ENCODE measurements around the gene HDAC7. TPM values are rescaled to one million over a fixed set of nuclear protein-coding genes. Genes with fewer than 3 reads are reported as not detected.

The HDAC7 gene
- total RNA-seq = 48.6 and 55.8 TPM in 2 replicates

DNA sequence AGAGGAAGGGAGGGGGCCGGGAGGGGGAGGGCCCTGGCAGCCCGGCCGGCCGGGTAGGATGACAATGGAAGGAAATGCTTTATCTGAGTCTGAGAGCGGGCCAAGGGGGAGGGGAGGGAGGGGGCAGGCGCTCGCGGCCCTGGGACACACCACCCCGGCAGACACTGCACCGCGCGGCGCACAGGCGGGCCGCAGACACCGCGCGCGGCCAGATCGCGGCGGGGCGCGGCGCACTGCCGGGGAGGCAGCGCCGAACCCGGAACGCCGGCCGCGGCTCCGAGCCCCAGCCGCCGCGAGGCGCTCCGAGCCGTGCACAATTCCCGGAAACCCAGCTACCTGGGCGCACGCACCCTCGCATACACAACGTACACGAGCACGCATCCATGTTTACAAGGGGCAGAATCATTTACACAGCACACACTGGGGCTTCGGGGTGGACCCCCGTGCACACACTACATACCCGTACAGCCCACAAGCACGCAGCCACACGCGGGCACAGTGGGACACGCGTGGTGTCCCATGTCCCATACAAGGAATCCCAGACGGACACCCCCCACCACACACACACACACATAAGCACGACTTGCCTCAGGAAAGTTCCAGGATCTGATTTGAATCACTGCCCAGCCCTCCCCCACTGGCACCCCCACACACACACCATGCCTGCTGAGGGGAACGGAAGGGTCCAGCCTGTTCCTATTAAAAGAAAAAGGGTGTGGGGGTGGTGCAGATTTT lies at the start of gene HDAC7:
HDAC7 (minus strand) TSS at position 8 of the 735 bp plus-strand sequence. CDS start 118 bp downstream, outside the sequence.

DNA sequence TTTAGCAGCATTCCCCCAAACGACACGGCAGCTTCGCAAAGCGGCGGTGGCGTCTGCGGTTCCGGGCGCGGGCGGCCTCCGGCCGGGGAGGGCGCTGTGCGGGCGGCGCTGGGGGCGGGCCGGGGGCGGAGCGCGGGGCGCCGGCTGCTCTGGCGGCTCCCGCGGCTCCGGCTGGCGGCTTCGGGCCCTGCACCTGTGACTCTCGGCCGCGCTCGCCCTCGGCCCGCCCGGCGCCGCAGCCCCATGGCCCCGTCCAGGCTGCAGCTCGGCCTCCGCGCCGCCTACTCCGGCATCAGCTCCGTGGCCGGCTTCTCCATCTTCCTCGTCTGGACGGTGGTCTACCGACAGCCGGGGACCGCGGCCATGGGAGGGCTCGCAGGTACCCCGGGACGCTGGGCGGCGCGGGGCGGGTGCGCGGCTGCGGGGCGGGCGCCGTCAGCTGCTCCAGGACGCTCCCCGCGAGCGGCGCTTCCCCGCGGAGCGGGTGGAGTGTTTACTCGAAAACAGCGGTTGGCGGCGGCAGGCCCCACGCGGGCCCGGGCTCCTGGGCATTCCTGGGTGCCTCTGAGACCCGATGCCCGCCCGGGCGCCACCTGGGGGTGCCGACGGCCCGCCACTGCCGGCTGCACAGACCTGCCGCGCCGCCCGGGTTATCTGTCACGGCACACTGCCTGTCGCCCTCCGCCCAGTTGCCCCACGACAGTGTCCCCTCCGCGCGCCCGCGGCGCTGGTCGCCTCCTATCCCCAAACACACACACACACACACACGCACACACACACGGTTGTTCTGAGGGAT lies 46.4 kb downstream of the HDAC7 start, which contains the start of gene SLC48A1:
SLC48A1 (plus strand) TSS at position 177 of the 796 bp plus-strand sequence; CDS start at position 244, 67 bp downstream.

DNA sequence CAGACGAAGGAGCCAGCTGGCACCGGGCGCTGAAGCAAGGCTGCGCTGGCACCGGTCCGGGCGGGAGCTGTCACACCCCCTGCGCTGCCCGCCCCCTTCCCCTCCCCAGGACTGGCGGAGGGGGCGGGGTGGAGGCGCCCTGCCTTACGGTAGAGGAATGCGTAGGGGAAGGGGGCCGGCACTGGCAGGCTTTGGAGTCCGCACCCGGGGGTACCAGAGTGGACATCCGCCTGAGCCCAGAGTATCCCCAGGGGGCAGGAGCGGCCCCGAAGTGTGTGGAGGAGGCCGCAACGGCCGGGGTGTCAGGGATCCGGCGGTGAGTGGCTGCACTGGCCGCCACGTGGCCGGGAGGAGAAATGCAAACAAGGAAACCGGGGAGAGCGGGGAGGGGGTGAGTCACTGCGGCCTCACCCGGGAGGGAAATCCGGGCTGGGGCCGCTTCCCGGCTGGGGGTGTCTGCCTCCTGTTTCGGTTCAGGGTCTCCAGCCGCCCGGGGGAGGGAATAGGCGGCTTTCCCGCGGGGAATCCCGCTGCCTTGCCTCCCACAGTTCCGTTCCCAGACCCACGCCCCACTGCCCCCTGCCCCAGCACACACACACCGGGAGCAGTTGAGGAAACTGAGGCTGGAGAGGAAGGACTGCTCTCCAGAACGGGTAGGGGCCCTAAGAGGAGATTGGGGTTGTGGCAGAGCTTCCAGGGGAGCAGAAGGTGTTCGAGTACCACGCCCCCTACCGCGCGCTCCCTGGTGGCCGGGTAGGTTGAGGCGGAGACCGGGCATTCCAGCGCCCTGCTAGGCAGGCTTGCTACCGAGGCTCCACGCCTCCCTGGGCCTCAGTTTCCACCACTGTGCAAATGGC lies 60.6 kb downstream of the HDAC7 start, which contains the start of gene RAPGEF3:
RAPGEF3 (minus strand) TSS at position 47 of the 857 bp plus-strand sequence. CDS start 324 bp downstream, outside the sequence.

Other genes starting within 250 kb of the HDAC7 start
- gene RPAP3, start 113.9 kb downstream of the HDAC7 start, total RNA-seq = 10.7 and 15.3 TPM in 2 replicates
- not detected in 2 replicates for gene ENDOU, start 94.4 kb downstream of the HDAC7 start, total RNA-seq
- gene RAPGEF3, start 61.0 kb downstream of the HDAC7 start, total RNA-seq = 0.67 and 0.74 TPM in 2 replicates
- 4.9 and 5.5 TPM in 2 replicates for gene SLC48A1, start 46.7 kb downstream of the HDAC7 start, total RNA-seq
- 2.2 and 3.5 TPM in 2 replicates for gene VDR, start 85.1 kb upstream of the HDAC7 start, total RNA-seq
- 82.0 and 84.1 TPM in 2 replicates for gene TMEM106C, start 143.7 kb upstream of the HDAC7 start, total RNA-seq
- 0.17 and 1.2 TPM in 2 replicates for gene COL2A1, start 184.6 kb upstream of the HDAC7 start, total RNA-seq

Data from bronchus fibroblast of lung (primary cell).